Pulmonary artery endothelial cell (primary cell): Measurements from ENCODE around the gene SPATA31D4. TPM values are rescaled to one million over a fixed set of nuclear protein-coding genes. Genes with fewer than 3 reads are reported as not detected.

Experiments used
- DNase-seq: peaks from one replicate; pipeline ENCODE4 v3.0.0-alpha.2; 2011; ENCODE audit warnings: low read depth, low spot score
- total RNA-seq: library from RNA; depleted of rRNA; stranded (reverse); fragments of >200 nt; gene quantifications from 2 replicates; pipeline ENCODE4 v1.2.3, GENCODE V29; 2014

SPATA31D4 gene
- total RNA-seq, 1 donor from 2014 or later: not detected

GRCh38 chr9:81964218-81965171 lies 36.3 kb downstream of the SPATA31D4 start:
- no peak for DNase-seq

GRCh38 chr9:81968026-81968425 lies 39.8 kb downstream of the SPATA31D4 start:
- no peak for DNase-seq

GRCh38 chr9:81969971-81970370 lies 41.7 kb downstream of the SPATA31D4 start:
- DNase-seq: no peak

GRCh38 chr9:81971727-81972126 lies 43.5 kb downstream of the SPATA31D4 start:
- no peak for DNase-seq

GRCh38 chr9:81974764-81975163 lies 46.5 kb downstream of the SPATA31D4 start:
- no peak for DNase-seq

GRCh38 chr9:81976351-81976750 lies 48.1 kb downstream of the SPATA31D4 start:
- no peak for DNase-seq

- DNase-seq: no peak
These were observed 51.0 kb downstream of the SPATA31D4 start for GRCh38 chr9:81979196-81979595.

- no peak for DNase-seq
These were observed 52.3 kb downstream of the SPATA31D4 start for GRCh38 chr9:81980568-81980967.

- no peak for DNase-seq
These were observed 53.7 kb downstream of the SPATA31D4 start for GRCh38 chr9:81981883-81982282.

Other genes starting within 250 kb of the SPATA31D4 start
- 42.4 and 54.5 TPM in 2 replicates for gene TLE1, start 238.9 kb upstream of the SPATA31D4 start, total RNA-seq
- not detected in 2 replicates for gene SPATA31D3, start 15.1 kb downstream of the SPATA31D4 start, total RNA-seq
- gene SPATA31D1, start 60.3 kb downstream of the SPATA31D4 start, total RNA-seq: not detected in 2 replicates